Mucosa of descending colon (tissue), 3 donors: Measurements from ENCODE around the gene FGF12. TPM values are rescaled to one million over a fixed set of nuclear protein-coding genes. Genes with fewer than 3 reads are reported as not detected.

Source experiments
- ATAC-seq: fragments of 200-7000 bp; cut with Tn5 transposase; one replicate; pipeline ENCODE4 v1.9.1; 2020; ENCODE audit warnings: mild to moderate bottlenecking, moderate library complexity
- DNase-seq, 3 donors: peaks; one replicate each; pipeline ENCODE4 v3.0.0-alpha.2; 2020
- H3K36me3 ChIP-seq: fragments of 200-600 bp; one replicate; pipeline ENCODE4 v1.8.0; 2021; ENCODE audit warnings: low read depth, mild to moderate bottlenecking
- H3K4me1 ChIP-seq: fragments of 200-600 bp; one replicate; pipeline ENCODE4 v1.8.0; 2021; ENCODE audit warnings: low read depth, mild to moderate bottlenecking
- H3K4me3 ChIP-seq: fragments of 200-600 bp; one replicate; pipeline ENCODE4 v1.8.0; 2021; ENCODE audit warnings: mild to moderate bottlenecking
- H3K9me3 ChIP-seq: fragments of 200-600 bp; one replicate; pipeline ENCODE4 v1.8.0; 2021; ENCODE audit warnings: mild to moderate bottlenecking
- CTCF ChIP-seq: fragments of 200-600 bp; IDR thresholded peaks from one replicate; pipeline ENCODE4 v1.8.0; 2022; ENCODE audit warnings: antibody characterized with exemption, mild to moderate bottlenecking
- intact Hi-C, 2 donors: fragments of 100-400 bp; cut with DNase I in 1 of 2; cut with micrococcal nuclease in 1 of 2; formaldehyde crosslinking; loops; one replicate each; pipeline versions ENCODE4 v1.11.0 to v1.11.1; 2022; cut with DNase I, micrococcal nuclease
- total RNA-seq, 3 donors: library from RNA; stranded (reverse); fragmentation: NEBNext Ultra II Directional in 2 of 3; extraction: Animal tissue kit (Norgen Biotek cat#: 25700) in 2 of 3; gene quantifications; one replicate each; pipeline versions ENCODE4 v1.2.1 to v1.2.4, GENCODE V29; 2021 to 2023
- donor health status: DM: no; HTN: no; CAD: no; lungs with moderate emphysema.
- donor health status: DM: no; HTN: no; CAD: no.
- donor health status: DM: no; HTN: yes; CAD: no.

FGF12 gene
- total RNA-seq, 3 donors from 2014 or later, result 0.35 to 3.3 (median 0.58) TPM

- Histone ChIP-seq H3K9me3 (no peaks in the 10 kb centered on the region), H3K4me3 (no peak overlapping the region), H3K36me3 (no peaks in the 10 kb centered on the region), H3K4me1 (no peaks in the 10 kb centered on the region)
- ATAC-seq, result no peak
- no peak for TF ChIP-seq CTCF
- DNase-seq, result no peak
- intact Hi-C loops, result no loop called here
Observed at GRCh38 chr3:192307631-192308030, 419.7 kb downstream of the FGF12 start.

- Histone ChIP-seq H3K9me3 (no peaks in the 10 kb centered on the region), H3K4me3 (no peak overlapping the region), H3K4me1 (no peaks in the 10 kb centered on the region), H3K36me3 (no peaks in the 10 kb centered on the region)
- DNase-seq, result no peak
- no peak for ATAC-seq
- TF ChIP-seq CTCF, result no peak
- intact Hi-C loops, result no loop called here
Observed at GRCh38 chr3:192303235-192303634, 424.1 kb downstream of the FGF12 start.

GRCh38 chr3:192302721-192303120, 424.6 kb downstream of the FGF12 start:
- no peak for DNase-seq
- intact Hi-C loops, result no loop called here
- Histone ChIP-seq H3K4me3 (no peak overlapping the region), H3K4me1 (no peaks in the 10 kb centered on the region), H3K36me3 (no peaks in the 10 kb centered on the region), H3K9me3 (no peaks in the 10 kb centered on the region)
- ATAC-seq, result no peak
- TF ChIP-seq CTCF, result no peak

- TF ChIP-seq CTCF, result no peak
- no peak for DNase-seq
Observed at GRCh38 chr3:192299921-192300320, 427.4 kb downstream of the FGF12 start.

GRCh38 chr3:192296845-192297244, 430.5 kb downstream of the FGF12 start:
- intact Hi-C loops, result no loop called here
- no peak for DNase-seq
- ATAC-seq, result no peak

More at GRCh38 chr3:192299921-192300320, 427.4 kb downstream of the FGF12 start:
- no peak for ATAC-seq
- no peaks in the 10 kb centered on the region for H3K4me1 ChIP-seq
- no peak overlapping the region for H3K4me3 ChIP-seq
- intact Hi-C loops, result no loop called here
- H3K9me3 ChIP-seq, result no peaks in the 10 kb centered on the region
- no peaks in the 10 kb centered on the region for H3K36me3 ChIP-seq

More at GRCh38 chr3:192296845-192297244, 430.5 kb downstream of the FGF12 start:
- TF ChIP-seq CTCF, result no peak
- Histone ChIP-seq H3K4me1 (no peaks in the 10 kb centered on the region), H3K9me3 (no peaks in the 10 kb centered on the region), H3K4me3 (no peak overlapping the region), H3K36me3 (no peaks in the 10 kb centered on the region)
